CD14-positive monocyte (primary cell): ENCODE data around the gene SART1. TPM values are rescaled to one million over a fixed set of nuclear protein-coding genes. Genes with fewer than 3 reads are reported as not detected.

Experiments used
- DNase-seq, 3 donors: peaks; one replicate each; pipeline ENCODE4 v3.0.0-alpha.2; 2011 to 2022
- H2AFZ ChIP-seq: 2 replicates; pipeline ENCODE4 v1.6.0; 2012; ENCODE audit warnings: mild to moderate bottlenecking, low read depth, low read length, inconsistent platforms; ENCODE audit not compliant: insufficient read depth, poor library complexity, severe bottlenecking
- H3K27ac ChIP-seq, 2 donors: 1 replicate in 1 of 2; 2 replicates in 1 of 2; pipeline ENCODE4 v1.5.1; 2012 to 2013; ENCODE audit warnings: low read length in 2 of 2, control low read depth in 1 of 2, inconsistent platforms in 1 of 2, low read depth in 1 of 2, mild to moderate bottlenecking in 1 of 2
- H3K27me3 ChIP-seq, 2 donors: one replicate each; pipeline versions ENCODE4 v1.6.0 to v1.6.1; 2011 to 2013; ENCODE audit warnings: low read length in 2 of 2; ENCODE audit not compliant: control insufficient read depth in 2 of 2, insufficient read depth in 2 of 2
- H3K36me3 ChIP-seq, 2 donors: replicated peaks in 1 of 2; 1 replicate in 1 of 2; 2 replicates in 1 of 2; pipeline versions ENCODE4 v1.5.1 to v1.6.1; 2012 to 2013; ENCODE audit warnings: low read length in 2 of 2, control low read depth in 1 of 2, inconsistent platforms in 1 of 2, mild to moderate bottlenecking in 1 of 2; ENCODE audit not compliant: insufficient read depth in 2 of 2, control insufficient read depth in 1 of 2
- H3K4me1 ChIP-seq, 2 donors: 1 replicate in 1 of 2; 2 replicates in 1 of 2; pipeline versions ENCODE4 v1.5.1 to v1.6.1; 2012 to 2013; ENCODE audit warnings: low read length in 2 of 2, control low read depth in 1 of 2, inconsistent platforms in 1 of 2, mild to moderate bottlenecking in 1 of 2, moderate library complexity in 1 of 2; ENCODE audit not compliant: insufficient read depth in 2 of 2, control insufficient read depth in 1 of 2
- H3K4me2 ChIP-seq: replicated peaks from 2 replicates; pipeline ENCODE3; 2012; ENCODE audit warnings: low read length, moderate library complexity, mild to moderate bottlenecking; ENCODE audit not compliant: poor library complexity, severe bottlenecking; ENCODE audit errors: extremely low read depth
- H3K4me3 ChIP-seq, 3 experiments: fragments of 200-600 bp in 1 of 3; sonication (generic) in 1 of 3; replicated peaks in 1 of 3; 1 replicate in 2 of 3; 2 replicates in 1 of 3; pipeline ENCODE4 v1.5.1; 2011 to 2013; ENCODE audit warnings: low read length in 3 of 3, mild to moderate bottlenecking in 3 of 3, control low read depth in 2 of 3, low read depth in 2 of 3, inconsistent platforms in 1 of 3, moderate library complexity in 1 of 3
- H3K79me2 ChIP-seq: 2 replicates; pipeline ENCODE4 v1.6.0; 2012; ENCODE audit warnings: mild to moderate bottlenecking, control low read depth, inconsistent platforms, low read length, moderate library complexity; ENCODE audit not compliant: insufficient read depth
- H3K9ac ChIP-seq: 2 replicates; pipeline ENCODE4 v1.6.0; 2017; ENCODE audit warnings: low read length, mild to moderate bottlenecking; ENCODE audit not compliant: insufficient read depth, poor library complexity, severe bottlenecking
- H3K9me3 ChIP-seq, 2 donors: replicated peaks in 1 of 2; 1 replicate in 1 of 2; 2 replicates in 1 of 2; pipeline versions ENCODE4 v1.5.1 to v1.6.1; 2012 to 2013; ENCODE audit warnings: low read length in 2 of 2, control low read depth in 1 of 2; ENCODE audit not compliant: control insufficient read depth in 1 of 2, insufficient read depth in 1 of 2
- H4K20me1 ChIP-seq: 2 replicates; pipeline ENCODE4 v1.6.0; 2012; ENCODE audit warnings: mild to moderate bottlenecking, low read length, control low read depth, moderate library complexity; ENCODE audit not compliant: insufficient read depth
- H3K27ac Mint-ChIP-seq, 7 donors: one replicate each; pipeline ENCODE4 v1.8.0; 2020; ENCODE audit warnings: mild to moderate bottlenecking in 7 of 7, mixed read lengths in 7 of 7, moderate library complexity in 6 of 7, inconsistent platforms in 2 of 7
- H3K27me3 Mint-ChIP-seq, 3 donors: one replicate each; pipeline ENCODE4 v1.8.0; 2021 to 2022; ENCODE audit warnings: low read depth in 3 of 3, mild to moderate bottlenecking in 3 of 3, mixed read lengths in 3 of 3, moderate library complexity in 3 of 3, inconsistent platforms in 1 of 3
- H3K36me3 Mint-ChIP-seq, 2 donors: one replicate each; pipeline ENCODE4 v1.8.0; 2020; ENCODE audit warnings: mixed read lengths in 2 of 2, inconsistent platforms in 1 of 2, mild to moderate bottlenecking in 1 of 2
- H3K4me1 Mint-ChIP-seq: one replicate; pipeline ENCODE4 v1.8.0; 2020; ENCODE audit warnings: mild to moderate bottlenecking, mixed read lengths
- H3K4me3 Mint-ChIP-seq, 2 donors: one replicate each; pipeline ENCODE4 v1.8.0; 2020; ENCODE audit warnings: mild to moderate bottlenecking in 2 of 2, mixed read lengths in 2 of 2, moderate library complexity in 1 of 2
- H3K9me3 Mint-ChIP-seq, 7 donors: one replicate each; pipeline ENCODE4 v1.8.0; 2020 to 2022; ENCODE audit warnings: mixed read lengths in 7 of 7, mild to moderate bottlenecking in 6 of 7, moderate library complexity in 6 of 7, inconsistent platforms in 2 of 7
- WGBS: methylation state at CpG from one replicate; pipeline ENCODE4 v1.1.5; 2013; ENCODE audit warnings: missing lambda C conversion rate; ENCODE audit not compliant: insufficient coverage; 5-methylcytosine and 5-hydroxymethylcytosine counted together
- intact Hi-C, 2 donors: fragments of 100-400 bp; cut with micrococcal nuclease; formaldehyde crosslinking; loops; one replicate each; pipeline versions ENCODE4 v1.15.0 to v1.15.1; 2023
- polyA plus RNA-seq, 3 donors: library from polyadenylated mRNA; depleted of rRNA in 1 of 3; unstranded in 2 of 3; stranded (reverse) in 1 of 3; fragments of 300-500 nt in 2 of 3; fragments of >200 nt in 1 of 3; fragmentation: Illumina TruSeq in 2 of 3; gene quantifications; 1 replicate in 2 of 3; 2 replicates in 1 of 3; pipeline ENCODE4 v1.2.3, GENCODE V29; 2012 to 2021
- TF ChIP-seq, protein P1 (sequence below): fragments of 200-600 bp; IDR thresholded peaks from one replicate; pipeline ENCODE4 v1.8.0; 2022; ENCODE audit warnings: antibody characterized with exemption, mild to moderate bottlenecking

The SART1 gene
- polyA plus RNA-seq, 3 donors, result 8.9 to 52.8 (median 16.1) TPM

DNA sequence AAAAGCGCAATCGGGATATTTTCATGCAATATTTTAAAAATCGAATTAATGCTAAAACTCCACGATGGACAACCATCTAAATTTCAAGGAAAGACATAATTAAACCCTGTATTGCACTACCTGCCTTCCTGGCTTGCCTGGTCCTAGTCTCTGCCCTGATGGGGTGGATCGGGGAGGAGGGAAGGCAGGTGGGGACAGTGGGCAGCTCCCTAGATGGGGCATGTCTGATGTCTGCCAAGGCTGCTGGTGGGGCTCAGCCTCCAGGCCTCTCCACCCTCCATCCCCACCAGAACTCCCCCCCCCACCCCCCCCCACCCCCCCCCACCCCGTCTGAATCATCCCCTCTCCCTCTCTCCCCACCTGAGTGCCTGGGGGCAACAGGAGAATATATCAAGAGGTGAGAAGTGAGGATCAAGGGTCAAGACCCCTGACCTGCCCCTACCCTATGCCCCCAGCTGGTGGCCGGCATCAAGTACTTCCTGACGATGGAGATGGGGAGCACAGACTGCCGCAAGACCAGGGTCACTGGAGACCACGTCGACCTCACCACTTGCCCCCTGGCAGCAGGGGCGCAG, 50.9 kb downstream of the SART1 start:
- Histone ChIP-seq H3K9me3 (no peaks in the 10 kb centered on the region), H3K27me3 (peaks cover 14 to 23% of the 10 kb centered on the region in 2 donors), H2AFZ (no peak overlapping the region), H4K20me1 (no peaks in the 10 kb centered on the region), H3K4me1 (peaks cover 42 to 43% of the 10 kb centered on the region in 2 donors), H3K4me3 (no peak overlapping the region), H3K79me2 (no peaks in the 10 kb centered on the region), H3K9ac (no peak overlapping the region), H3K36me3 (peaks cover 4 to 8% of the 10 kb centered on the region in 2 donors), H3K4me2 (peak overlapping the region; percentile 53), H3K27ac (peak overlapping the region in 1 of 2 donors; percentile 28)
- intact Hi-C loops, result no loop called here
- 44% methylated on average over 6 of the region's 12 CpGs for WGBS
- TF ChIP-seq, protein P1, sequence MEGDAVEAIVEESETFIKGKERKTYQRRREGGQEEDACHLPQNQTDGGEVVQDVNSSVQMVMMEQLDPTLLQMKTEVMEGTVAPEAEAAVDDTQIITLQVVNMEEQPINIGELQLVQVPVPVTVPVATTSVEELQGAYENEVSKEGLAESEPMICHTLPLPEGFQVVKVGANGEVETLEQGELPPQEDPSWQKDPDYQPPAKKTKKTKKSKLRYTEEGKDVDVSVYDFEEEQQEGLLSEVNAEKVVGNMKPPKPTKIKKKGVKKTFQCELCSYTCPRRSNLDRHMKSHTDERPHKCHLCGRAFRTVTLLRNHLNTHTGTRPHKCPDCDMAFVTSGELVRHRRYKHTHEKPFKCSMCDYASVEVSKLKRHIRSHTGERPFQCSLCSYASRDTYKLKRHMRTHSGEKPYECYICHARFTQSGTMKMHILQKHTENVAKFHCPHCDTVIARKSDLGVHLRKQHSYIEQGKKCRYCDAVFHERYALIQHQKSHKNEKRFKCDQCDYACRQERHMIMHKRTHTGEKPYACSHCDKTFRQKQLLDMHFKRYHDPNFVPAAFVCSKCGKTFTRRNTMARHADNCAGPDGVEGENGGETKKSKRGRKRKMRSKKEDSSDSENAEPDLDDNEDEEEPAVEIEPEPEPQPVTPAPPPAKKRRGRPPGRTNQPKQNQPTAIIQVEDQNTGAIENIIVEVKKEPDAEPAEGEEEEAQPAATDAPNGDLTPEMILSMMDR, result no peak
- H3K9me3 Mint-ChIP-seq, result peaks cover 0 to 5% (median 2%) of the 10 kb centered on the region in 7 donors
- H3K4me1 Mint-ChIP-seq, result peaks cover 40% of the 10 kb centered on the region
- peak overlapping the region in 1 of 2 donors; percentile 71 for H3K4me3 Mint-ChIP-seq
- H3K27me3 Mint-ChIP-seq, result peaks cover 22 to 35% (median 34%) of the 10 kb centered on the region in 3 donors
- H3K36me3 Mint-ChIP-seq, result peaks cover 9 to 16% of the 10 kb centered on the region in 2 donors
- H3K27ac Mint-ChIP-seq, result peak overlapping the region in 5 of 7 donors; percentile 61 to 87 (median 80)
- no peak for DNase-seq

DNA sequence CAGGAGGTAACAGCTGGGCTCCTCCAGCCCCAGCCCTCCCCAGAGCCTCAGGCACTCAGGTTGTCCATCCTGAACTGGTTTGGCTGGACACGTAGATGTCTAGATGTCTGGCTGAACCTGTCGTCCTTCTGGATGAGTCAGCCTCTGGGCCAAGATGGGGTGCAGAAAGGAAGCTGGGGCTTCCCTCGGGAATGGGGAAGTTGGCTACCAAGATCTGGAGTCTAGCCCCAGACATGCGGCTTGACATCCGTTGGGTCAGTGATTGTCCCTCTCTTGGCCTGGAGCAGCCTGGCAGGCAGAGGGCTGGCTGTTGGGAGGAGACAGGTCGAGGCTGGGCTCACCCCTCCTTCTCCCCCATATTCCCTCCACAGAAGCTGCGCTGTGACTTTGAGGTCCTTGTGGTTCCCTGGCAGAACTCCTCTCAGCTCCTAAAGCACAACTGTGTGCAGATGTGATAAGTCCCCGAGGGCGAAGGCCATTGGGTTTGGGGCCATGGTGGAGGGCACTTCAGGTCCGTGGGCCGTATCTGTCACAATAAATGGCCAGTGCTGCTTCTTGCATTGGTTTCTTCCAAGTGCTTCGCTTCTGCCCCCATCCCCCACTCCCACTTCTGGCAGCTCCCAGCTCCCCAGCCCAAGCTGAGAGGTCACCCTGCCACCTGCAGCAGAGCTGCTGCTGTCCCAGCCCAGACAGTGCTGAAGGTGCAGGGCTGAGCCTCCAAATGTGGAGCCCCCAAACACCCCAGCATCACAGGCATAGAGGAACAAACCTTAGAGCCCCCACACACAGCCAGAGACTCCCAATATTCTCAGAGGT, 51.6 kb downstream of the SART1 start:
- no peak overlapping the region for H3K4me3 ChIP-seq
- peaks cover 42 to 43% of the 10 kb centered on the region in 2 donors for H3K4me1 ChIP-seq
- TF ChIP-seq, protein P1, result no peak
- H3K27ac Mint-ChIP-seq, result peak overlapping the region; percentile 42 to 87 (median 71)
- H3K36me3 Mint-ChIP-seq, result peaks cover 13 to 21% of the 10 kb centered on the region in 2 donors
- H3K36me3 ChIP-seq, result peaks cover 5 to 8% of the 10 kb centered on the region in 2 donors
- H3K9ac ChIP-seq, result peak overlapping the region; percentile 16
- H3K27me3 Mint-ChIP-seq, result peaks cover 22 to 35% (median 32%) of the 10 kb centered on the region in 3 donors
- H3K9me3 ChIP-seq, result no peaks in the 10 kb centered on the region
- peak overlapping the region; percentile 21 for H2AFZ ChIP-seq
- peak overlapping the region; percentile 18 to 28 for H3K27ac ChIP-seq
- peak overlapping the region; percentile 53 for H3K4me2 ChIP-seq
- peaks cover 14 to 23% of the 10 kb centered on the region in 2 donors for H3K27me3 ChIP-seq
- no peaks in the 10 kb centered on the region for H3K79me2 ChIP-seq
- 21% methylated on average over 9 of the region's 12 CpGs for WGBS
- intact Hi-C loops, result no loop called here
- H3K9me3 Mint-ChIP-seq, result peaks cover 0 to 5% (median 2%) of the 10 kb centered on the region in 7 donors
- peak overlapping the region in 1 of 2 donors; percentile 71 for H3K4me3 Mint-ChIP-seq
- H4K20me1 ChIP-seq, result no peaks in the 10 kb centered on the region
- DNase-seq, result peak; percentile 90 to 97 (median 95)
- peaks cover 40% of the 10 kb centered on the region for H3K4me1 Mint-ChIP-seq
